Endothelial cell of umbilical vein (primary cell): Measurements from ENCODE around the gene GADL1. TPM values are rescaled to one million over a fixed set of nuclear protein-coding genes. Genes with fewer than 3 reads are reported as not detected.

Source experiments
- BruUV-seq: library from RNA; stranded (reverse); fragments of 400-500 nt; replicated peaks from 2 replicates; lab custom pipeline; 2021; lab: Mats Ljungman, UMichigan
- CTCF ChIA-PET: fragments of 300-600, 350-600 bp; sonication (Branson Sonifier 250); formaldehyde crosslinking; loops from one replicate; lab custom pipeline; 2021; ENCODE audit warnings: antibody characterized with exemption, inconsistent platforms; lab: Charles Lee
- POLR2A ChIA-PET: fragments of 300-600, 350-600 bp; sonication (Branson Sonifier 250); formaldehyde crosslinking; loops from one replicate; lab custom pipeline; 2021; ENCODE audit warnings: antibody characterized with exemption, inconsistent platforms; lab: Charles Lee
- DNase-seq: peaks from one replicate; pipeline ENCODE4 v3.0.0-alpha.2; 2011; ENCODE audit warnings: low read depth, low spot score
- FAIRE-seq: peaks from 2 replicates; lab custom pipeline; 2011; peaks lifted over from hg19 to GRCh38; lab: Jason Lieb, UNC
- H2AFZ ChIP-seq: 2 replicates; pipeline ENCODE4 v1.6.0; 2012; ENCODE audit warnings: low read depth, low read length, control low read depth, inconsistent platforms
- H3K27ac ChIP-seq: 2 replicates; pipeline ENCODE4 v1.5.1; 2011; ENCODE audit warnings: low read depth, mild to moderate bottlenecking, control low read depth, low read length, moderate library complexity; ENCODE audit not compliant: insufficient read depth
- H3K27me3 ChIP-seq, 2 experiments: 2 replicates each; pipeline versions ENCODE4 v1.6.0 to v1.6.1; 2011; ENCODE audit warnings: low read length in 2 of 2, mixed read lengths in 1 of 2; ENCODE audit not compliant: control insufficient read depth in 2 of 2, insufficient read depth in 2 of 2
- H3K36me3 ChIP-seq, 2 experiments: 2 replicates in 1 of 2; 3 replicates in 1 of 2; pipeline ENCODE4 v1.5.1; 2011; ENCODE audit warnings: low read length in 2 of 2, mild to moderate bottlenecking in 1 of 2, moderate library complexity in 1 of 2; ENCODE audit not compliant: control insufficient read depth in 2 of 2, insufficient read depth in 2 of 2; ENCODE audit errors: extremely low read depth in 1 of 2
- H3K4me1 ChIP-seq: 3 replicates; pipeline ENCODE4 v1.5.1; 2011; ENCODE audit warnings: mild to moderate bottlenecking, low read length; ENCODE audit not compliant: control insufficient read depth, insufficient read depth; ENCODE audit errors: extremely low read depth
- H3K4me2 ChIP-seq: 2 replicates; pipeline ENCODE4 v1.6.1; 2011; ENCODE audit warnings: low read length, control low read depth, mixed read lengths; ENCODE audit not compliant: insufficient read depth
- H3K4me3 ChIP-seq, 3 experiments: fragments of 200-600 bp in 1 of 3; sonication (generic), shearing (Covaris generic) in 1 of 3; replicated peaks in 1 of 3; 2 replicates each; pipeline ENCODE4 v1.5.1; 2011 to 2016; ENCODE audit warnings: control low read depth in 3 of 3, low read length in 3 of 3, mild to moderate bottlenecking in 2 of 3, inconsistent platforms in 1 of 3, low read depth in 1 of 3, moderate library complexity in 1 of 3; ENCODE audit not compliant: insufficient read depth in 1 of 3
- H3K79me2 ChIP-seq: 2 replicates; pipeline ENCODE4 v1.6.0; 2012; ENCODE audit warnings: low read length, inconsistent platforms; ENCODE audit not compliant: control insufficient read depth, insufficient read depth
- H3K9ac ChIP-seq: replicated peaks from 2 replicates; pipeline ENCODE3; 2011; ENCODE audit warnings: low read length, control low read depth; ENCODE audit not compliant: insufficient read depth; ENCODE audit errors: extremely low read depth
- H3K9me1 ChIP-seq: replicated peaks from 3 replicates; pipeline ENCODE4 v1.6.0; 2011; ENCODE audit warnings: mild to moderate bottlenecking, low read length; ENCODE audit not compliant: control insufficient read depth, insufficient read depth; ENCODE audit errors: extremely low read depth
- H3K9me3 ChIP-seq: replicated peaks from 2 replicates; pipeline ENCODE4 v1.5.1; 2012; ENCODE audit warnings: low read length, inconsistent platforms; ENCODE audit not compliant: control insufficient read depth, insufficient read depth
- H4K20me1 ChIP-seq: replicated peaks from 2 replicates; pipeline ENCODE3; 2011; ENCODE audit warnings: mild to moderate bottlenecking, low read length; ENCODE audit not compliant: control insufficient read depth, insufficient read depth; ENCODE audit errors: extremely low read depth
- EZH2 ChIP-seq: IDR thresholded peaks from 2 replicates; pipeline ENCODE4 v1.6.1; 2012; ENCODE audit warnings: borderline replicate concordance, low read depth, mild to moderate bottlenecking, moderate library complexity, low read length, inconsistent platforms; ENCODE audit not compliant: severe bottlenecking
- FOS ChIP-seq: IDR thresholded peaks from 2 replicates; pipeline ENCODE4 v1.6.1; 2011; ENCODE audit warnings: mild to moderate bottlenecking, low read length, moderate library complexity, borderline replicate concordance; ENCODE audit not compliant: insufficient read depth
- GATA2 ChIP-seq: IDR thresholded peaks from 2 replicates; pipeline ENCODE4 v1.7.0; 2011; ENCODE audit warnings: low read depth, mild to moderate bottlenecking, moderate library complexity, mixed read lengths, low read length; ENCODE audit not compliant: insufficient read length, insufficient read depth
- JUN ChIP-seq: IDR thresholded peaks from 2 replicates; pipeline ENCODE4 v1.6.1; 2011; ENCODE audit warnings: borderline replicate concordance, low read depth; ENCODE audit not compliant: insufficient read length, insufficient read depth
- MYC ChIP-seq: IDR thresholded peaks from one replicate; pipeline ENCODE4 v1.6.1; 2011; ENCODE audit warnings: mild to moderate bottlenecking, low read depth, low read length
- POLR2A ChIP-seq: IDR thresholded peaks from 2 replicates; pipeline ENCODE4 v1.6.1; 2012; ENCODE audit warnings: low read depth, mild to moderate bottlenecking, control low read depth, low read length
- POLR2AphosphoS5 ChIP-seq: IDR thresholded peaks from 2 replicates; pipeline ENCODE4 v1.6.1; 2012; ENCODE audit warnings: low read depth, mild to moderate bottlenecking, control low read depth, low read length, moderate library complexity; ENCODE audit not compliant: insufficient read depth
- dilution Hi-C: fragments of 300-500 bp; cut with MboI; formaldehyde crosslinking; loops from one replicate; pipeline ENCODE4 v1.15.0; 2019; ENCODE audit warnings: low sequenced_read_pairs; ENCODE audit not compliant: extremely low pct_ligation_motif_present
- intact Hi-C: fragments of 100-400 bp; cut with micrococcal nuclease; formaldehyde crosslinking; loops from one replicate; pipeline ENCODE4 v1.10.0; 2022
- polyA plus RNA-seq, 4 experiments: library from polyadenylated mRNA; depleted of rRNA in 3 of 4; stranded (reverse) in 3 of 4; unstranded in 1 of 4; fragments of >200 nt; gene quantifications; 2 replicates each; pipeline versions ENCODE4 v1.2.1 to v1.2.3, GENCODE V29; 2011 to 2012; ENCODE audit warnings: missing spikeins in 1 of 4
- total RNA-seq: library from RNA; stranded (reverse); gene quantifications from 2 replicates; pipeline ENCODE4 v1.2.3, GENCODE V29; 2021
- TF ChIP-seq, protein P1 (sequence below): IDR thresholded peaks from 2 replicates; pipeline ENCODE4 v1.6.1; 2011; ENCODE audit not compliant: insufficient read depth, insufficient read length
- TF ChIP-seq, protein P2 (sequence below), 2 donors: IDR thresholded peaks; 1 replicate in 1 of 2; 2 replicates in 1 of 2; pipeline ENCODE4 v1.5.1; 2011; ENCODE audit warnings: low read length in 2 of 2, mild to moderate bottlenecking in 2 of 2, moderate library complexity in 2 of 2, control low read depth in 1 of 2, inconsistent platforms in 1 of 2, low read depth in 1 of 2; ENCODE audit not compliant: insufficient read depth in 1 of 2; ENCODE audit errors: extremely low read depth in 1 of 2

The GADL1 gene
- total and polyA plus RNA-seq, 2 donors (not counting 3 experiments of a cell fraction or from before 2014, with no cell fraction given): not detected

DNA sequence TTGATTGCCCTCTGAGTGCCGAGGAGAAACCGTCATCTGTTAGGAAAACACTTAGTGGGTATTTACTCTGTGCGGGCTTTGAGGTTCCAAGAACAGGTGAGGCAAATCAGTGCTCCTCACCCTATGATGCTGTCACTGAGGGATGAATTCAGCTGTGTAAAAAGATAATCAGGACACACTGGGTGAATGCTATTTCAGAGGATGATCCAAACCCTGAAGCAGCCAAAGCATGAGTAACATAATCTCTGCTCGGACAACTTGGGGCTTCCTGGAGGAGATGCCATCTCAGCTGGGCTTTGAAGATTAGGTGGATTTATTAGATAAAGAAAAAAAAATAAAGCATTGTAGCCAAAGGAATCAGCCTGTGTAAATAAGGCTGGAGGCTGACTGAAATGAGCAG is 10.5 kb upstream of the GADL1 start:
- Histone ChIP-seq H3K4me1 (no peaks in the 10 kb centered on the region), H3K36me3 (no peaks in the 10 kb centered on the region), H3K9me3 (no peaks in the 10 kb centered on the region), H3K27ac (no peak overlapping the region), H3K4me2 (no peak overlapping the region), H3K79me2 (no peaks in the 10 kb centered on the region), H2AFZ (no peak overlapping the region), H3K27me3 (peaks cover 2 to 8% of the 10 kb centered on the region in 2 experiments), H3K4me3 (no peak overlapping the region), H3K9ac (no peak overlapping the region), H4K20me1 (no peaks in the 10 kb centered on the region), H3K9me1 (no peaks in the 10 kb centered on the region)
- TF ChIP-seq POLR2AphosphoS5 (no peak), EZH2 (no peak), POLR2A (no peak), GATA2 (no peak), JUN (no peak), MYC (no peak), FOS (no peak)
- TF ChIP-seq, protein P1, sequence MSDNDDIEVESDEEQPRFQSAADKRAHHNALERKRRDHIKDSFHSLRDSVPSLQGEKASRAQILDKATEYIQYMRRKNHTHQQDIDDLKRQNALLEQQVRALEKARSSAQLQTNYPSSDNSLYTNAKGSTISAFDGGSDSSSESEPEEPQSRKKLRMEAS: no peak
- TF ChIP-seq, protein P2, sequence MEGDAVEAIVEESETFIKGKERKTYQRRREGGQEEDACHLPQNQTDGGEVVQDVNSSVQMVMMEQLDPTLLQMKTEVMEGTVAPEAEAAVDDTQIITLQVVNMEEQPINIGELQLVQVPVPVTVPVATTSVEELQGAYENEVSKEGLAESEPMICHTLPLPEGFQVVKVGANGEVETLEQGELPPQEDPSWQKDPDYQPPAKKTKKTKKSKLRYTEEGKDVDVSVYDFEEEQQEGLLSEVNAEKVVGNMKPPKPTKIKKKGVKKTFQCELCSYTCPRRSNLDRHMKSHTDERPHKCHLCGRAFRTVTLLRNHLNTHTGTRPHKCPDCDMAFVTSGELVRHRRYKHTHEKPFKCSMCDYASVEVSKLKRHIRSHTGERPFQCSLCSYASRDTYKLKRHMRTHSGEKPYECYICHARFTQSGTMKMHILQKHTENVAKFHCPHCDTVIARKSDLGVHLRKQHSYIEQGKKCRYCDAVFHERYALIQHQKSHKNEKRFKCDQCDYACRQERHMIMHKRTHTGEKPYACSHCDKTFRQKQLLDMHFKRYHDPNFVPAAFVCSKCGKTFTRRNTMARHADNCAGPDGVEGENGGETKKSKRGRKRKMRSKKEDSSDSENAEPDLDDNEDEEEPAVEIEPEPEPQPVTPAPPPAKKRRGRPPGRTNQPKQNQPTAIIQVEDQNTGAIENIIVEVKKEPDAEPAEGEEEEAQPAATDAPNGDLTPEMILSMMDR (IDR thresholded peaks at IDR 0.05; ENCODE audit: extremely low read depth in 1 of 2, insufficient read depth in 1 of 2, low read depth in 1 of 2, low read length in 2 of 2): no peak
- FAIRE-seq (no peak), DNase-seq (no peak)
- ChIA-PET CTCF (interaction anchor here (1.6 kb wide), 1 partner anchor 21 kb away, joined by 3 read pairs; no protein-coding TSS in a partner anchor), POLR2A (no interaction called here)
- BruUV-seq: no TSS peak
- dilution Hi-C loops: no loop called here
- intact Hi-C loops: no loop called here
